Aorta (tissue), 5 donors: ENCODE measurements around the gene LARGE1. TPM values are rescaled to one million over a fixed set of nuclear protein-coding genes. Genes with fewer than 3 reads are reported as not detected.
A peak's percentile ranks its signal among the peaks of the same experiment; 100 is the strongest.

Experiments used
- ATAC-seq: fragments of 200-7000 bp; cut with Tn5 transposase; one replicate; pipeline ENCODE4 v1.9.1; 2022; ENCODE audit warnings: moderate library complexity; ENCODE audit not compliant: low FRiP score
- DNase-seq, 2 donors: peaks; one replicate each; pipeline ENCODE4 v3.0.0-alpha.2; 2020
- H3K27ac ChIP-seq, 2 donors: one replicate each; pipeline ENCODE4 v1.5.1; 2013; ENCODE audit warnings: low read length in 2 of 2, mild to moderate bottlenecking in 2 of 2, moderate library complexity in 2 of 2, control low read depth in 1 of 2, inconsistent platforms in 1 of 2, low read depth in 1 of 2
- H3K27me3 ChIP-seq, 2 donors: one replicate each; pipeline ENCODE4 v1.6.1; 2013; ENCODE audit warnings: control low read depth in 1 of 2, low read length in 1 of 2, mild to moderate bottlenecking in 1 of 2, moderate library complexity in 1 of 2; ENCODE audit not compliant: insufficient read depth in 2 of 2, control insufficient read depth in 1 of 2
- H3K36me3 ChIP-seq, 2 donors: one replicate each; pipeline ENCODE4 v1.6.1; 2013; ENCODE audit warnings: control low read depth in 1 of 2, low read length in 1 of 2, mild to moderate bottlenecking in 1 of 2; ENCODE audit not compliant: insufficient read depth in 2 of 2, control insufficient read depth in 1 of 2
- H3K4me1 ChIP-seq, 2 donors: one replicate each; pipeline ENCODE4 v1.6.1; 2013; ENCODE audit warnings: low read length in 2 of 2, control low read depth in 1 of 2, mild to moderate bottlenecking in 1 of 2, moderate library complexity in 1 of 2; ENCODE audit not compliant: insufficient read depth in 2 of 2, control insufficient read depth in 1 of 2
- H3K4me3 ChIP-seq, 2 donors: one replicate each; pipeline ENCODE4 v1.5.1; 2013; ENCODE audit warnings: low read length in 2 of 2, control low read depth in 1 of 2, mild to moderate bottlenecking in 1 of 2
- H3K9me3 ChIP-seq: one replicate; pipeline ENCODE4 v1.6.1; 2013; ENCODE audit warnings: mild to moderate bottlenecking, low read length; ENCODE audit not compliant: control insufficient read depth
- WGBS, 2 donors: extraction: QIAGEN DNeasy Blood & Tissue Kit; methylation state at CpG; one replicate each; pipeline ENCODE4 v1.1.7; 2013; 5-methylcytosine and 5-hydroxymethylcytosine counted together
- intact Hi-C, 2 donors: fragments of 100-400 bp; cut with DNase I; formaldehyde crosslinking; loops; one replicate each; pipeline versions ENCODE4 v1.14.2 to v1.15.0; 2022
- polyA plus RNA-seq, 2 donors: library from polyadenylated mRNA; stranded (reverse); fragments of 200-250 nt; gene quantifications; one replicate each; pipeline ENCODE4 v1.2.3, GENCODE V29; 2013
- total RNA-seq, 2 donors: library from RNA; stranded (reverse); fragmentation: NEBNext Ultra II Directional; extraction: Animal tissue kit (Norgen Biotek cat#: 25700); gene quantifications; one replicate each; pipeline ENCODE4 v1.2.1, GENCODE V29; 2021
- donor health status: healthy with polysubstance abuse.
- donor health status: Bipolar disorder and iron deficiency.
- donor health status: DM: no; HTN: no; CAD: no.
- donor health status: DM: no; HTN: no; CAD: no.
- donor health status: DM: yes; HTN: yes; CAD: no.

Gene LARGE1
- total and polyA plus RNA-seq, 4 donors, result 2.6 to 52.5 (median 24.0) TPM

DNA sequence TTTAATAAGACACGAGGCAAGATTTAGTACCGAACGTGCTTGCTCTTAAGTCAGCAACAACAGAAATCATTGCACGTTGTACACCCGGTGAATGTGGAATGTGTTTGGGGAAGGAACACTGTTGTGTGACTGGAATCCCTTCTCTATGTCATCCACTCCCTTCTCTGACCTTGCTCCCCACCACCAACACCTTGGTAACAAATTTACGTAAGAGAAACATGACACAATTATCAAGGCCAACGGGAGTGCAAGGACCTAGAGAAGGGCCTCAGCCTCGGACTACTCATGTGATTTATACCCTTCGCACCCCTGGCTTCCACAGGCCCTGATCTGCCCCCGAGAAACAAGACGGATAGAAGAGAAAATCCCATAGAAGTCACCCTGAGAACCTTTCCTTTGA is 236.2 kb downstream of the LARGE1 start:
- ATAC-seq, result no peak
- DNase-seq, result no peak
- no peak overlapping the region for H3K4me3 ChIP-seq
- H3K36me3 ChIP-seq, result no peaks in the 10 kb centered on the region
- WGBS, 2 donors, result 91 to 93% methylated on average over 11 of the region's 11 CpGs
- no peak overlapping the region for H3K27ac ChIP-seq
- no peaks in the 10 kb centered on the region for H3K27me3 ChIP-seq
- intact Hi-C loops, result no loop called here
- no peaks in the 10 kb centered on the region for H3K9me3 ChIP-seq
- no peaks in the 10 kb centered on the region for H3K4me1 ChIP-seq

- Histone ChIP-seq H3K27ac (no peak overlapping the region), H3K4me1 (no peaks in the 10 kb centered on the region), H3K9me3 (no peaks in the 10 kb centered on the region), H3K4me3 (no peak overlapping the region), H3K27me3 (no peaks in the 10 kb centered on the region), H3K36me3 (no peaks in the 10 kb centered on the region)
- 48 to 49% methylated on average over 2 of the region's 2 CpGs for WGBS, 2 donors
- no peak for DNase-seq
- intact Hi-C loops, result no loop called here
- no peak for ATAC-seq
Observed at GRCh38 chr22:33682927-33683326, 237.3 kb downstream of the LARGE1 start.

- H3K4me3 ChIP-seq, result no peak overlapping the region
- WGBS, 2 donors, result 96 to 98% methylated on average over 3 of the region's 3 CpGs
- no peaks in the 10 kb centered on the region for H3K36me3 ChIP-seq
- no peaks in the 10 kb centered on the region for H3K27me3 ChIP-seq
- intact Hi-C loops, result no loop called here
- H3K27ac ChIP-seq, result no peak overlapping the region
- no peaks in the 10 kb centered on the region for H3K4me1 ChIP-seq
- DNase-seq (no peak), ATAC-seq (no peak)
- no peaks in the 10 kb centered on the region for H3K9me3 ChIP-seq
Observed at GRCh38 chr22:33680632-33681031, 239.6 kb downstream of the LARGE1 start.

GRCh38 chr22:33678523-33678922 is 241.8 kb downstream of the LARGE1 start:
- H3K36me3 ChIP-seq, result no peaks in the 10 kb centered on the region
- H3K4me3 ChIP-seq, result no peak overlapping the region
- intact Hi-C loops, result no loop called here
- H3K27me3 ChIP-seq, result no peaks in the 10 kb centered on the region
- H3K27ac ChIP-seq, result no peak overlapping the region
- ATAC-seq (no peak), DNase-seq (no peak)
- H3K4me1 ChIP-seq, result no peaks in the 10 kb centered on the region
- WGBS, 2 donors, result 79 to 80% methylated on average over 11 of the region's 11 CpGs
- H3K9me3 ChIP-seq, result no peaks in the 10 kb centered on the region

DNA sequence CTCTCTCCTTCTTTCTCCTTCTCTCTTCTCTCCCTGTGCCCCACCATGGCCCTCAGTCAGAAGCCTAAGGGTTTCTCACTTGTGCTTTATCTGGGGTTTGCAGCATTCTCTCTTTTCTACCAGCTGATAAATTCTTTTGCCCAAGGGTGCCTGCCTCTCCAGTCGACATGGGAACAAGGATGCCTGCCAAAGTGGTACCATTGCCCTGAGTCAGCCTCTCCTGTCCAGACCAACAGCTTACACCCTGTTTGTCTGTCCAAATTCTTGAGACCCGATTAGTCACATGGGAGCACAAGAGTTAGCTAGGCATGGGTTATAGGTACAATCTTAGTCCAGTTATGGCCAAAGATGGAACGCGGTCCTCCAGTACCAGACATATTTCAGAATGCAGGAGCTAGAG is 242.7 kb downstream of the LARGE1 start:
- H3K9me3 ChIP-seq, result no peaks in the 10 kb centered on the region
- no peaks in the 10 kb centered on the region for H3K27me3 ChIP-seq
- 48 to 49% methylated on average over 4 of the region's 4 CpGs for WGBS, 2 donors
- no peaks in the 10 kb centered on the region for H3K4me1 ChIP-seq
- H3K4me3 ChIP-seq, result no peak overlapping the region
- DNase-seq (peak in 1 of 2 donors; percentile 50), ATAC-seq (no peak)
- no peak overlapping the region for H3K27ac ChIP-seq
- no peaks in the 10 kb centered on the region for H3K36me3 ChIP-seq
- intact Hi-C loops, result no loop called here

DNA sequence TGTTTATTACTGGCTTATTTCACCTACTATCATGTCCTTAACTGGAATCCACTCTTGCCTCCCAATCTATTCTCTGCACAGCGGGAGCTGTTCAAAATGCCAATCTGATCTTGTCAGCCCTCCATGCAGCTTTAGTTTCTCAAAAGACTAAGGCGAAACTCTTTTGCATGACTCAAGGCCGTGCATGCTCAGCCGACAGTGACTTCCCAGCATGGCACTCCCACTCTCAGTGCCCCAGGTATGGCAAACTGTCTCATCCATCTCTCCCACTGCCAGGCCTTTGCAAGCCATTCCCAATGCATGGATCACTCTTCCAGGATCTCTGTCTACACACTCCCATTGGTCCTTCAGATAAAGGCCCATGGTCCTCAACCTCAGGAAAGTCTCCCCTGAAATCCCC is 245.9 kb downstream of the LARGE1 start:
- no peaks in the 10 kb centered on the region for H3K36me3 ChIP-seq
- no peaks in the 10 kb centered on the region for H3K27me3 ChIP-seq
- no peak for DNase-seq
- ATAC-seq, result no peak
- no peak overlapping the region for H3K27ac ChIP-seq
- WGBS, 2 donors, result 71 to 74% methylated on average over 4 of the region's 4 CpGs
- H3K9me3 ChIP-seq, result no peaks in the 10 kb centered on the region
- intact Hi-C loops, result no loop called here
- no peak overlapping the region for H3K4me3 ChIP-seq
- no peaks in the 10 kb centered on the region for H3K4me1 ChIP-seq

GRCh38 chr22:33669746-33670145 is 250.5 kb downstream of the LARGE1 start:
- WGBS, 2 donors, result 90% methylated on average over 2 of the region's 2 CpGs
- Histone ChIP-seq H3K4me1 (peaks cover 2% of the 10 kb centered on the region in 2 donors), H3K9me3 (no peaks in the 10 kb centered on the region), H3K27ac (no peak overlapping the region), H3K27me3 (no peaks in the 10 kb centered on the region), H3K36me3 (no peaks in the 10 kb centered on the region), H3K4me3 (no peak overlapping the region)
- intact Hi-C loops, result no loop called here
- DNase-seq (no peak), ATAC-seq (no peak)

DNA sequence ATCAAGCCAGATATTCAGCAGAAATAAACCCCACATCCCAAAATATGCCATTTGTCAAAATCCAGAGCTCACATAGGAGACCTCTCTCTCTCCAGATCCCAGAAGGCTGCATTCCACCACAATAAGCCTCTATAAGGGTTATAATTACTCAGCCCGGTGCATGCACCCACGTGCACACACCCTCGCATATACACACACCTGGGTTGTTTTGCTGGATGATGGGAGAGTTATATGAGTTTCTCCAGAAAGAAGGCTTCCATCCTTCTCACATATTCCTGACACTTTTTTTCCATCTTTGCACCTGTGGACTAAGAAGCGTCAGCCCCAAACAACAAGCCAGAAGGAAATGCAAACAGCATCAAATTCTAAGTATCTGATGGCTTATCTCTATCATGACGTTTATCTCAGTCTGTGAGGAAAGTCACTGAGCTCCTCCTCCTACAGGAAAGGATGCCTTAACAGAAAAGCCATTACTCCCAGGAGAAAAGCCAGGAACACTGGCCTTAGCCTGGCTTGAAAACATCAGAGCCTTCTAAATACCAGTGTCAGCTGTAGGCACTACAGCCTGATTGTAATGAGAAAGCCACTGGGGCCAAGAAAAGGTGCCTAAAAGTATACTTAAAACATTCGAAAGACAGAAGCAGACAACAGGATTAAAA is 253.2 kb downstream of the LARGE1 start:
- Histone ChIP-seq H3K4me1 (peaks cover 2% of the 10 kb centered on the region in 2 donors), H3K27ac (no peak overlapping the region), H3K27me3 (no peaks in the 10 kb centered on the region), H3K4me3 (no peak overlapping the region), H3K36me3 (no peaks in the 10 kb centered on the region), H3K9me3 (no peaks in the 10 kb centered on the region)
- WGBS, 2 donors, result 57 to 58% methylated on average over 6 of the region's 6 CpGs
- ATAC-seq (no peak), DNase-seq (no peak)
- intact Hi-C loops, result no loop called here

DNA sequence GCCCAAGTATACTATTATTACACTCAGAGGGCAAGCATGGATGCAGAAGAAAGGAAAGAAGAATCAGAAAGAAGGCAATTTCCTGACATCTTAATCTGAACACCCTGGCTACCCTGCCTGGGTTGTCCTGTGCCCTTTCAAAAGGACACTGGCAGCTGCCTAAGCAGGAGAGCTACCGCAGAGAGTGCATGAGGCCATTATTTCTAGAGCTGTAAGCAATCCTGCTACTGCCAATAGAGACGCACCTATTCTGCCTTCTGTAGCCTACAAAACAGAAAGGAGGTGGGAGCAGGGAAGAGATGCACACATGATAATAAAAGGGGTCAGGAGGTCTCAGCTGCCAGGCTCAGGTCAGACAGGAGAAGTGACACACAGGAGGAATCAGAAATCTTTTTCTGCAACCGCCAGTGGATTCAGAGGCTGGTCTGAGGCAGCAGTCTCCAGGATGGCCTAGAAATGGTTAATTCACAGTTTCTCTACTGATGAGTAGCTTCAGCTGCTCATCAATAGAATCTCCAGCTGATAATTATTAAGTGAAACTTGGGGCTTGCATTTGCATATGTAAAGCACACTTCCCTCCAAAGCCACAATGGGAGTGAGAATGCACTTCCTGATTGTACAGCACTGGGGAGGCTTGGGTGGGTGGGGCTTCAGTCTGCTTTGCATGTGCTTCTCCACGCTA is 253.9 kb downstream of the LARGE1 start:
- intact Hi-C loops, result no loop called here
- H3K36me3 ChIP-seq, result no peaks in the 10 kb centered on the region
- no peak for ATAC-seq
- WGBS, 2 donors, result 75 to 83% methylated on average over 4 of the region's 4 CpGs
- peaks cover 2% of the 10 kb centered on the region in 2 donors for H3K4me1 ChIP-seq
- DNase-seq, result no peak
- no peaks in the 10 kb centered on the region for H3K27me3 ChIP-seq
- no peaks in the 10 kb centered on the region for H3K9me3 ChIP-seq
- H3K27ac ChIP-seq, result no peak overlapping the region
- H3K4me3 ChIP-seq, result no peak overlapping the region
